WTC11 (cell line): ENCODE measurements around the gene MYOG. TPM values are rescaled to one million over a fixed set of nuclear protein-coding genes. Genes with fewer than 3 reads are reported as not detected.

ENCODE experiments used
- ATAC-seq: fragments of 200-7000 bp; cut with Tn5 transposase; 2 replicates; pipeline ENCODE4 v1.10.0; 2021; ENCODE audit warnings: mild to moderate bottlenecking, moderate library complexity
- Bru-seq: library from RNA; stranded (reverse); fragments of 400-500 nt; gene quantifications from one replicate; lab custom pipeline; 2021; lab: Mats Ljungman, UMichigan
- CTCF ChIA-PET: fragments of 300-600 bp; sonication (Branson Sonifier 250); formaldehyde crosslinking; loops from one replicate; lab custom pipeline; 2021; ENCODE audit warnings: antibody characterized with exemption; lab: Charles Lee
- POLR2A ChIA-PET: fragments of 350-600 bp; sonication (Branson Sonifier 250); formaldehyde crosslinking; loops from one replicate; lab custom pipeline; 2021; ENCODE audit warnings: antibody characterized with exemption; lab: Charles Lee
- DNase-seq: peaks from one replicate; pipeline ENCODE4 v3.0.0; 2021; ENCODE audit warnings: low spot score
- H3K27ac Mint-ChIP-seq: 2 replicates; pipeline ENCODE4 v1.8.0; 2021; ENCODE audit warnings: mixed read lengths
- H3K27me3 Mint-ChIP-seq: 2 replicates; pipeline ENCODE4 v1.8.0; 2021; ENCODE audit warnings: low read depth, mild to moderate bottlenecking, moderate library complexity, mixed read lengths
- H3K36me3 Mint-ChIP-seq: 2 replicates; pipeline ENCODE4 v1.8.0; 2021; ENCODE audit warnings: mixed read lengths
- H3K4me1 Mint-ChIP-seq: 2 replicates; pipeline ENCODE4 v1.8.0; 2022; ENCODE audit warnings: mixed read lengths
- H3K4me3 Mint-ChIP-seq: 2 replicates; pipeline ENCODE4 v1.8.0; 2021; ENCODE audit warnings: mild to moderate bottlenecking, moderate library complexity, mixed read lengths
- H3K9me3 Mint-ChIP-seq: 2 replicates; pipeline ENCODE4 v1.8.0; 2021; ENCODE audit warnings: mixed read lengths
- ATF1 ChIP-seq: sonication (generic); formaldehyde crosslinking; IDR thresholded peaks from 2 replicates; pipeline ENCODE4 v1.8.1; 2023; ENCODE audit warnings: mild to moderate bottlenecking, moderate library complexity, missing genetic modification reagents
- CBFB ChIP-seq: sonication (generic); formaldehyde crosslinking; IDR thresholded peaks from 2 replicates; pipeline ENCODE4 v1.8.1; 2022; ENCODE audit warnings: mild to moderate bottlenecking, low read depth, missing genetic modification reagents
- CREM ChIP-seq: sonication (generic); formaldehyde crosslinking; IDR thresholded peaks from 2 replicates; pipeline ENCODE4 v1.8.1; 2022; ENCODE audit warnings: mild to moderate bottlenecking, missing genetic modification reagents, moderate library complexity
- FOXP4 ChIP-seq: sonication (generic); formaldehyde crosslinking; IDR thresholded peaks from 2 replicates; pipeline ENCODE4 v1.8.0; 2022; ENCODE audit warnings: mild to moderate bottlenecking, missing genetic modification reagents
- IRF1 ChIP-seq: sonication (generic); formaldehyde crosslinking; IDR thresholded peaks from 2 replicates; pipeline ENCODE4 v1.8.0; 2023; ENCODE audit warnings: missing genetic modification reagents
- MXD4 ChIP-seq: fragments of 250-450 bp; sonication (Bioruptor Pico); IDR thresholded peaks from 2 replicates; pipeline ENCODE4 v1.8.0; 2021; ENCODE audit warnings: mild to moderate bottlenecking, moderate library complexity, borderline replicate concordance
- MYBL2 ChIP-seq: sonication (generic); formaldehyde crosslinking; IDR thresholded peaks from 2 replicates; pipeline ENCODE4 v1.8.1; 2023; ENCODE audit warnings: mild to moderate bottlenecking, moderate library complexity, missing genetic modification reagents
- NR1H2 ChIP-seq: sonication (generic); formaldehyde crosslinking; IDR thresholded peaks from 2 replicates; pipeline ENCODE4 v1.9.0; 2021; ENCODE audit warnings: mild to moderate bottlenecking, moderate library complexity, missing genetic modification reagents
- NR2C2 ChIP-seq: sonication (generic); formaldehyde crosslinking; IDR thresholded peaks from 2 replicates; pipeline ENCODE4 v1.8.0; 2022; ENCODE audit warnings: mild to moderate bottlenecking, missing genetic modification reagents
- NR3C1 ChIP-seq: sonication (generic); formaldehyde crosslinking; conservative IDR thresholded peaks from 2 replicates; pipeline ENCODE4 v1.8.1; 2023; ENCODE audit warnings: low read depth, mild to moderate bottlenecking, missing genetic modification reagents
- PRRX2 ChIP-seq: fragments of 250-450 bp; sonication (Bioruptor Pico); IDR thresholded peaks from 2 replicates; pipeline ENCODE4 v1.8.0; 2021; ENCODE audit warnings: mild to moderate bottlenecking
- SMAD3 ChIP-seq: sonication (generic); formaldehyde crosslinking; IDR thresholded peaks from 2 replicates; pipeline ENCODE4 v1.8.0; 2022; ENCODE audit warnings: missing genetic modification reagents, mild to moderate bottlenecking, borderline replicate concordance
- SMAD4 ChIP-seq: sonication (generic); formaldehyde crosslinking; IDR thresholded peaks from 2 replicates; pipeline ENCODE4 v1.8.0; 2022; ENCODE audit warnings: mild to moderate bottlenecking, missing genetic modification reagents
- USF2 ChIP-seq: sonication (generic); formaldehyde crosslinking; IDR thresholded peaks from 2 replicates; pipeline ENCODE4 v1.8.1; 2023; ENCODE audit warnings: mild to moderate bottlenecking, missing genetic modification reagents, moderate library complexity
- ZBTB21 ChIP-seq: sonication (generic); formaldehyde crosslinking; IDR thresholded peaks from 2 replicates; pipeline ENCODE4 v1.8.1; 2023; ENCODE audit warnings: mild to moderate bottlenecking, missing genetic modification reagents, borderline replicate concordance
- ZMAT4 ChIP-seq: fragments of 250-450 bp; sonication (Bioruptor Pico); IDR thresholded peaks from 2 replicates; pipeline ENCODE4 v1.9.0; 2021; ENCODE audit warnings: mild to moderate bottlenecking
- ZNF138 ChIP-seq: sonication (generic); formaldehyde crosslinking; conservative IDR thresholded peaks from 2 replicates; pipeline ENCODE4 v1.8.1; 2022; ENCODE audit warnings: mild to moderate bottlenecking, moderate library complexity, missing genetic modification reagents
- ZNF416 ChIP-seq: fragments of 250-450 bp; sonication (Bioruptor Pico); IDR thresholded peaks from 2 replicates; pipeline ENCODE4 v1.9.0; 2021; ENCODE audit warnings: mild to moderate bottlenecking, inconsistent platforms
- ZNF425 ChIP-seq: fragments of 250-450 bp; sonication (Bioruptor Pico); conservative IDR thresholded peaks from 2 replicates; pipeline ENCODE4 v1.9.0; 2021; ENCODE audit warnings: mild to moderate bottlenecking
- long read RNA-seq, 3 experiments: library from RNA in 1 of 3; library from capped mRNA in 1 of 3; library from polyadenylated mRNA in 1 of 3; unstranded in 2 of 3; stranded (forward) in 1 of 3; transcript quantifications; one replicate each; pipeline ENCODE4 v2.0.0, GENCODE V29; 2021
- total RNA-seq: library from RNA; stranded (reverse); gene quantifications from 3 replicates; pipeline ENCODE4 v1.2.3, GENCODE V29; 2021

Gene MYOG
- total RNA-seq (not detected in 3 replicates), Bru-seq, nascent RNA (not detected)
- long read RNA-seq, experiment 1, result 0 reads
- long read RNA-seq, experiment 2, result 0 reads
- long read RNA-seq, experiment 3, result 0 reads

GRCh38 chr1:203085528-203086406, at the start of gene MYOG:
Gene MYOG (minus strand): TSS chr1:203086012. CDS start chr1:203085961, 51 bp downstream.
- ChIA-PET CTCF (interaction anchor here (0.6 to 8.9 kb wide), 18 partner anchors 8 to 187 kb away, joined by 3 to 123 read pairs (median 11); partner anchors contain the start of gene ADORA1), POLR2A (no interaction called here)
- no peak within 1 kb of the TSS; the same call in 1 of the 2 replicates for H3K27ac Mint-ChIP-seq

GRCh38 chr1:203133970-203134725, 48.3 kb upstream of the MYOG start:
- POLR2A ChIA-PET, result interaction anchor here (0.9 kb wide), 1 partner anchor 15 kb away, joined by 3 read pairs; no protein-coding TSS in a partner anchor

More at GRCh38 chr1:203085528-203086406, at the start of gene MYOG:
- Mint-ChIP-seq H3K27me3 (no peaks in the 10 kb centered on the region; the same call in 1 of the 2 replicates), H3K4me1 (peaks cover 38% of the 10 kb centered on the region), H3K36me3 (no peaks in the 10 kb centered on the region), H3K4me3 (no peak within 1 kb of the TSS), H3K9me3 (no peaks in the 10 kb centered on the region)
- no peak for TF ChIP-seq MYBL2 (CRISPR knock-in tag)
- no peak for TF ChIP-seq ATF1 (CRISPR knock-in tag)
- TF ChIP-seq PRRX2 (CRISPR knock-in tag), result no peak
- no peak for TF ChIP-seq ZNF425 (CRISPR knock-in tag)
- TF ChIP-seq FOXP4 (CRISPR knock-in tag), result no peak
- no peak for TF ChIP-seq NR3C1 (CRISPR knock-in tag)
- no peak for TF ChIP-seq ZMAT4 (CRISPR knock-in tag)
- no peak for DNase-seq
- ATAC-seq, result no peak

GRCh38 chr1:203131548-203132200, 45.9 kb upstream of the MYOG start:
- TF ChIP-seq ZBTB21 (CRISPR knock-in tag) (no peak), IRF1 (CRISPR knock-in tag) (no peak), CREM (CRISPR knock-in tag) (no peak), MXD4 (CRISPR knock-in tag) (no peak), SMAD3 (CRISPR knock-in tag) (no peak), NR1H2 (CRISPR knock-in tag) (no peak), ZNF138 (CRISPR knock-in tag) (no peak)
- peaks cover 27% of the 10 kb centered on the region for H3K4me1 Mint-ChIP-seq
- no peak for DNase-seq
- CTCF ChIA-PET, result interaction anchor here (0.6 to 11.1 kb wide), 8 partner anchors 8 to 136 kb away, joined by 3 to 184 read pairs (median 14); no protein-coding TSS in a partner anchor
- no peaks in the 10 kb centered on the region for H3K9me3 Mint-ChIP-seq
- POLR2A ChIA-PET, result no interaction called here
- peaks cover 30% of the 10 kb centered on the region for H3K27me3 Mint-ChIP-seq
- H3K27ac Mint-ChIP-seq, result no peak overlapping the region
- no peak for ATAC-seq
- no peaks in the 10 kb centered on the region for H3K36me3 Mint-ChIP-seq
- no peak overlapping the region for H3K4me3 Mint-ChIP-seq

More at GRCh38 chr1:203133970-203134725, 48.3 kb upstream of the MYOG start:
- no peak overlapping the region for H3K4me3 Mint-ChIP-seq
- ATAC-seq (peak; percentile 40), DNase-seq (no peak)
- TF ChIP-seq NR2C2 (no peak), SMAD4 (CRISPR knock-in tag) (no peak), CBFB (CRISPR knock-in tag) (no peak), ZNF416 (CRISPR knock-in tag) (no peak), USF2 (CRISPR knock-in tag) (no peak)
- no peaks in the 10 kb centered on the region for H3K36me3 Mint-ChIP-seq
- CTCF ChIA-PET, result interaction anchor here (0.7 to 11.1 kb wide), 14 partner anchors 8 to 135 kb away, joined by 3 to 184 read pairs (median 8); no protein-coding TSS in a partner anchor
- H3K27me3 Mint-ChIP-seq, result peaks cover 7% of the 10 kb centered on the region
- peaks cover 11% of the 10 kb centered on the region for H3K4me1 Mint-ChIP-seq
- no peaks in the 10 kb centered on the region for H3K9me3 Mint-ChIP-seq
- H3K27ac Mint-ChIP-seq, result no peak overlapping the region
